ENCODE results near the gene RING1.

DNA sequence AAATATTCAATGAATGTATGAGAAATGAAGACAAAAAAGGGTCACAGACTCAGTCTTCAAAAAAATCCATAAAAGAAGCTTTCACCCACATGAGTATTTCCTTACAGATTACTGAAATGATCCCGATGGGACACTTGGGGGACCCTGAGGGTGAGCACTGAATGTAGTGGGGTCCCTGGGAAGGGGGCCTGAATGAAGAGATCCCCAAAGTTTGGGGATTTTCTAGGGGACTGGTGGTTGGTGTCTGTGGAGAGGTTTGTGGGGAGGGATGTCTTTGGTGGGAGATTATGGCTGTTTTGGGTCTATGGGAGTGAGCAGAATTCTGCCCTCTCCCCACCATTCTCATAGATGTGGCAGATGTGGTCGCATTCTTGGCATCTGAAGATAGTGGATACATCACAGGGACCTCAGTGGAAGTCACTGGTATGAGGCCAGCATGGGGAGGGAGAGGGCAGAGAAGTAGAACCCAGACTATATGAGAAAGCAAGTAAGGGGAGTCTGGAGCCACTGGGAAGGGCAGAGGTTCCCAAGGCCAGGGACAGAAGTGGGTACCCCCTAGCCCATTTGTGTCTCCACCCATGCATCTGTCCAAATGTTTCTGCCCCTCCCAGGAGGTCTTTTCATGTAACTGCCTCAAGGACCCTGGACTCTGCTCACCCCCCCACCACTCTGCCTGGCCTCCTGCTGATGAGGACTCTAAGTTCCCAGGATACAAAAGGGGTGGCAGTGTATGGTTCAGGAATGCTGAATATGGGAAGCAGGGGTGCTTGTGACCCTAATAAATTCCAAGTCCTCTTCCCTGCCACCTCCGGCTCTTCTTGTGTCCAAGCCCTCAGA lies 2.1 kb upstream of the RING1 start:
- TF ChIP-seq, protein P1, sequence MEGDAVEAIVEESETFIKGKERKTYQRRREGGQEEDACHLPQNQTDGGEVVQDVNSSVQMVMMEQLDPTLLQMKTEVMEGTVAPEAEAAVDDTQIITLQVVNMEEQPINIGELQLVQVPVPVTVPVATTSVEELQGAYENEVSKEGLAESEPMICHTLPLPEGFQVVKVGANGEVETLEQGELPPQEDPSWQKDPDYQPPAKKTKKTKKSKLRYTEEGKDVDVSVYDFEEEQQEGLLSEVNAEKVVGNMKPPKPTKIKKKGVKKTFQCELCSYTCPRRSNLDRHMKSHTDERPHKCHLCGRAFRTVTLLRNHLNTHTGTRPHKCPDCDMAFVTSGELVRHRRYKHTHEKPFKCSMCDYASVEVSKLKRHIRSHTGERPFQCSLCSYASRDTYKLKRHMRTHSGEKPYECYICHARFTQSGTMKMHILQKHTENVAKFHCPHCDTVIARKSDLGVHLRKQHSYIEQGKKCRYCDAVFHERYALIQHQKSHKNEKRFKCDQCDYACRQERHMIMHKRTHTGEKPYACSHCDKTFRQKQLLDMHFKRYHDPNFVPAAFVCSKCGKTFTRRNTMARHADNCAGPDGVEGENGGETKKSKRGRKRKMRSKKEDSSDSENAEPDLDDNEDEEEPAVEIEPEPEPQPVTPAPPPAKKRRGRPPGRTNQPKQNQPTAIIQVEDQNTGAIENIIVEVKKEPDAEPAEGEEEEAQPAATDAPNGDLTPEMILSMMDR (IDR thresholded peaks at IDR 0.05; ENCODE audit: insufficient read depth, low read depth, low read length): no peak
- no peak for TF ChIP-seq EZH2 (IDR thresholded peaks at IDR 0.05; ENCODE audit: insufficient read depth, low read length)

Measured in astrocyte (in vitro differentiated cells and primary cell).